ENCODE data around the gene AGGF1.

DNA sequence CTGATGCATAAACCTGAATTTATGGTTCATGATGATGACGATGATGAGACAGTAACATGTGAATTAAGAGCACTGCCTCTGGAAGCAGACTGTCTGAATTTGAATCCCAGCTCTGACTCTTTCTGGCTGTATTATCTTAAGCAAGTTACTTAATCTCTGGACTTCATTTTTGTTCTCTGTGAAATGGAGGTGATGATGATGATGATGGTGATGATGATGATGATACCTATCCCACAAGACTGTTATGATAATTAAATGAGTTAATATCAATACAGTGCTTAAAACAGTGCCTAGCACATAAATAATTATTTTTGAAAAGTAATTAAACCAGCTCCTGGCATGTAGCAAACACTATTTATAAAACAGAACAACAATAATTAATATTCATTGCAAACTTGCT is 13.2 kb upstream of the AGGF1 start:
- TF ChIP-seq, protein P1, sequence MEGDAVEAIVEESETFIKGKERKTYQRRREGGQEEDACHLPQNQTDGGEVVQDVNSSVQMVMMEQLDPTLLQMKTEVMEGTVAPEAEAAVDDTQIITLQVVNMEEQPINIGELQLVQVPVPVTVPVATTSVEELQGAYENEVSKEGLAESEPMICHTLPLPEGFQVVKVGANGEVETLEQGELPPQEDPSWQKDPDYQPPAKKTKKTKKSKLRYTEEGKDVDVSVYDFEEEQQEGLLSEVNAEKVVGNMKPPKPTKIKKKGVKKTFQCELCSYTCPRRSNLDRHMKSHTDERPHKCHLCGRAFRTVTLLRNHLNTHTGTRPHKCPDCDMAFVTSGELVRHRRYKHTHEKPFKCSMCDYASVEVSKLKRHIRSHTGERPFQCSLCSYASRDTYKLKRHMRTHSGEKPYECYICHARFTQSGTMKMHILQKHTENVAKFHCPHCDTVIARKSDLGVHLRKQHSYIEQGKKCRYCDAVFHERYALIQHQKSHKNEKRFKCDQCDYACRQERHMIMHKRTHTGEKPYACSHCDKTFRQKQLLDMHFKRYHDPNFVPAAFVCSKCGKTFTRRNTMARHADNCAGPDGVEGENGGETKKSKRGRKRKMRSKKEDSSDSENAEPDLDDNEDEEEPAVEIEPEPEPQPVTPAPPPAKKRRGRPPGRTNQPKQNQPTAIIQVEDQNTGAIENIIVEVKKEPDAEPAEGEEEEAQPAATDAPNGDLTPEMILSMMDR (IDR thresholded peaks at IDR 0.05; ENCODE audit: insufficient read depth, low read length, poor library complexity, severe bottlenecking) = no peak
- TF ChIP-seq EZH2phosphoT487 (conservative IDR thresholded peaks at IDR 0.05; ENCODE audit: low read length) = no peak
